WTC11 (cell line): ENCODE data around the gene GRP.

Source experiments
- ATF1 ChIP-seq: sonication (generic); formaldehyde crosslinking; IDR thresholded peaks from 2 replicates; pipeline ENCODE4 v1.8.1; 2023; ENCODE audit warnings: mild to moderate bottlenecking, moderate library complexity, missing genetic modification reagents
- CTCF ChIP-seq: fragments of 200-600 bp; IDR thresholded peaks from 2 replicates; pipeline ENCODE4 v1.8.0; 2022; ENCODE audit warnings: antibody characterized with exemption
- E2F4 ChIP-seq: sonication (generic); formaldehyde crosslinking; IDR thresholded peaks from 2 replicates; pipeline ENCODE4 v1.8.1; 2022; ENCODE audit warnings: low read depth, mild to moderate bottlenecking, moderate library complexity, missing genetic modification reagents, borderline replicate concordance
- FOXJ3 ChIP-seq: sonication (generic); formaldehyde crosslinking; IDR thresholded peaks from 2 replicates; pipeline ENCODE4 v1.9.0; 2021; ENCODE audit warnings: missing genetic modification reagents, mild to moderate bottlenecking, borderline replicate concordance
- FOXK1 ChIP-seq: sonication (generic); formaldehyde crosslinking; IDR thresholded peaks from 2 replicates; pipeline ENCODE4 v1.8.0; 2022; ENCODE audit warnings: mild to moderate bottlenecking, moderate library complexity, missing genetic modification reagents
- MAX ChIP-seq: sonication (generic); formaldehyde crosslinking; IDR thresholded peaks from 2 replicates; pipeline ENCODE4 v1.8.0; 2022; ENCODE audit warnings: mild to moderate bottlenecking, missing genetic modification reagents
- NR1H2 ChIP-seq: sonication (generic); formaldehyde crosslinking; IDR thresholded peaks from 2 replicates; pipeline ENCODE4 v1.9.0; 2021; ENCODE audit warnings: mild to moderate bottlenecking, moderate library complexity, missing genetic modification reagents
- TEAD4 ChIP-seq: sonication (generic); formaldehyde crosslinking; IDR thresholded peaks from 2 replicates; pipeline ENCODE4 v1.8.0; 2022; ENCODE audit warnings: mild to moderate bottlenecking, missing genetic modification reagents
- ZBTB21 ChIP-seq: sonication (generic); formaldehyde crosslinking; IDR thresholded peaks from 2 replicates; pipeline ENCODE4 v1.8.1; 2023; ENCODE audit warnings: mild to moderate bottlenecking, missing genetic modification reagents, borderline replicate concordance
- ZNF232 ChIP-seq: sonication (generic); formaldehyde crosslinking; IDR thresholded peaks from 2 replicates; pipeline ENCODE4 v1.8.0; 2022; ENCODE audit warnings: mild to moderate bottlenecking, missing genetic modification reagents
- TF ChIP-seq, protein P1 (sequence below): sonication (generic); formaldehyde crosslinking; IDR thresholded peaks from 2 replicates; pipeline ENCODE4 v1.8.1; 2022; ENCODE audit warnings: low read depth, missing genetic modification reagents, borderline replicate concordance
- TF ChIP-seq, protein P2 (sequence below): sonication (generic); formaldehyde crosslinking; conservative IDR thresholded peaks from 2 replicates; pipeline ENCODE4 v1.8.1; 2023; ENCODE audit warnings: mild to moderate bottlenecking, low read depth, missing genetic modification reagents, moderate library complexity
- TF ChIP-seq, protein P3 (sequence below): sonication (generic); formaldehyde crosslinking; IDR thresholded peaks from 2 replicates; pipeline ENCODE4 v1.8.0; 2022; ENCODE audit warnings: mild to moderate bottlenecking, missing genetic modification reagents
- TF ChIP-seq, protein P4 (sequence below): sonication (generic); formaldehyde crosslinking; IDR thresholded peaks from 2 replicates; pipeline ENCODE4 v1.8.0; 2022; ENCODE audit warnings: mild to moderate bottlenecking, missing genetic modification reagents

- TF ChIP-seq MAX (CRISPR knock-in tag), result no peak
- no peak for TF ChIP-seq ZBTB21
- TF ChIP-seq CTCF, result no peak
- no peak for TF ChIP-seq ZNF232 (CRISPR knock-in tag)
- no peak for TF ChIP-seq E2F4
- no peak for TF ChIP-seq FOXJ3 (CRISPR knock-in tag)
- no peak for TF ChIP-seq FOXK1
- TF ChIP-seq TEAD4 (CRISPR knock-in tag), result no peak
- TF ChIP-seq, protein P1, sequence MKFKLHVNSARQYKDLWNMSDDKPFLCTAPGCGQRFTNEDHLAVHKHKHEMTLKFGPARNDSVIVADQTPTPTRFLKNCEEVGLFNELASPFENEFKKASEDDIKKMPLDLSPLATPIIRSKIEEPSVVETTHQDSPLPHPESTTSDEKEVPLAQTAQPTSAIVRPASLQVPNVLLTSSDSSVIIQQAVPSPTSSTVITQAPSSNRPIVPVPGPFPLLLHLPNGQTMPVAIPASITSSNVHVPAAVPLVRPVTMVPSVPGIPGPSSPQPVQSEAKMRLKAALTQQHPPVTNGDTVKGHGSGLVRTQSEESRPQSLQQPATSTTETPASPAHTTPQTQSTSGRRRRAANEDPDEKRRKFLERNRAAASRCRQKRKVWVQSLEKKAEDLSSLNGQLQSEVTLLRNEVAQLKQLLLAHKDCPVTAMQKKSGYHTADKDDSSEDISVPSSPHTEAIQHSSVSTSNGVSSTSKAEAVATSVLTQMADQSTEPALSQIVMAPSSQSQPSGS (CRISPR knock-in tag), result no peak
- TF ChIP-seq, protein P2, sequence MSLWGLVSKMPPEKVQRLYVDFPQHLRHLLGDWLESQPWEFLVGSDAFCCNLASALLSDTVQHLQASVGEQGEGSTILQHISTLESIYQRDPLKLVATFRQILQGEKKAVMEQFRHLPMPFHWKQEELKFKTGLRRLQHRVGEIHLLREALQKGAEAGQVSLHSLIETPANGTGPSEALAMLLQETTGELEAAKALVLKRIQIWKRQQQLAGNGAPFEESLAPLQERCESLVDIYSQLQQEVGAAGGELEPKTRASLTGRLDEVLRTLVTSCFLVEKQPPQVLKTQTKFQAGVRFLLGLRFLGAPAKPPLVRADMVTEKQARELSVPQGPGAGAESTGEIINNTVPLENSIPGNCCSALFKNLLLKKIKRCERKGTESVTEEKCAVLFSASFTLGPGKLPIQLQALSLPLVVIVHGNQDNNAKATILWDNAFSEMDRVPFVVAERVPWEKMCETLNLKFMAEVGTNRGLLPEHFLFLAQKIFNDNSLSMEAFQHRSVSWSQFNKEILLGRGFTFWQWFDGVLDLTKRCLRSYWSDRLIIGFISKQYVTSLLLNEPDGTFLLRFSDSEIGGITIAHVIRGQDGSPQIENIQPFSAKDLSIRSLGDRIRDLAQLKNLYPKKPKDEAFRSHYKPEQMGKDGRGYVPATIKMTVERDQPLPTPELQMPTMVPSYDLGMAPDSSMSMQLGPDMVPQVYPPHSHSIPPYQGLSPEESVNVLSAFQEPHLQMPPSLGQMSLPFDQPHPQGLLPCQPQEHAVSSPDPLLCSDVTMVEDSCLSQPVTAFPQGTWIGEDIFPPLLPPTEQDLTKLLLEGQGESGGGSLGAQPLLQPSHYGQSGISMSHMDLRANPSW, result no peak
- TF ChIP-seq NR1H2 (CRISPR knock-in tag), result no peak
- TF ChIP-seq, protein P3, sequence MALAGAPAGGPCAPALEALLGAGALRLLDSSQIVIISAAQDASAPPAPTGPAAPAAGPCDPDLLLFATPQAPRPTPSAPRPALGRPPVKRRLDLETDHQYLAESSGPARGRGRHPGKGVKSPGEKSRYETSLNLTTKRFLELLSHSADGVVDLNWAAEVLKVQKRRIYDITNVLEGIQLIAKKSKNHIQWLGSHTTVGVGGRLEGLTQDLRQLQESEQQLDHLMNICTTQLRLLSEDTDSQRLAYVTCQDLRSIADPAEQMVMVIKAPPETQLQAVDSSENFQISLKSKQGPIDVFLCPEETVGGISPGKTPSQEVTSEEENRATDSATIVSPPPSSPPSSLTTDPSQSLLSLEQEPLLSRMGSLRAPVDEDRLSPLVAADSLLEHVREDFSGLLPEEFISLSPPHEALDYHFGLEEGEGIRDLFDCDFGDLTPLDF, result no peak
- TF ChIP-seq ATF1 (CRISPR knock-in tag), result no peak
- TF ChIP-seq, protein P4, sequence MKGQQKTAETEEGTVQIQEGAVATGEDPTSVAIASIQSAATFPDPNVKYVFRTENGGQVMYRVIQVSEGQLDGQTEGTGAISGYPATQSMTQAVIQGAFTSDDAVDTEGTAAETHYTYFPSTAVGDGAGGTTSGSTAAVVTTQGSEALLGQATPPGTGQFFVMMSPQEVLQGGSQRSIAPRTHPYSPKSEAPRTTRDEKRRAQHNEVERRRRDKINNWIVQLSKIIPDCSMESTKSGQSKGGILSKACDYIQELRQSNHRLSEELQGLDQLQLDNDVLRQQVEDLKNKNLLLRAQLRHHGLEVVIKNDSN, result no peak
These were observed 18.4 kb downstream of the GRP start for GRCh38 chr18:59238385-59238784.
